Panc1 (cell line): ENCODE data around the gene FAT1.

Source experiments
- POLR2AphosphoS5 ChIP-seq: IDR thresholded peaks from 2 replicates; pipeline ENCODE4 v1.6.1; 2012; ENCODE audit warnings: mild to moderate bottlenecking, low read depth, low read length, moderate library complexity
- TF ChIP-seq, protein P1 (sequence below): fragments of 450-650 bp; IDR thresholded peaks from 2 replicates; pipeline ENCODE4 v1.5.1; 2017; ENCODE audit warnings: mild to moderate bottlenecking

GRCh38 chr4:186733778-186734177 is 10.1 kb upstream of the FAT1 start:
- TF ChIP-seq, protein P1, sequence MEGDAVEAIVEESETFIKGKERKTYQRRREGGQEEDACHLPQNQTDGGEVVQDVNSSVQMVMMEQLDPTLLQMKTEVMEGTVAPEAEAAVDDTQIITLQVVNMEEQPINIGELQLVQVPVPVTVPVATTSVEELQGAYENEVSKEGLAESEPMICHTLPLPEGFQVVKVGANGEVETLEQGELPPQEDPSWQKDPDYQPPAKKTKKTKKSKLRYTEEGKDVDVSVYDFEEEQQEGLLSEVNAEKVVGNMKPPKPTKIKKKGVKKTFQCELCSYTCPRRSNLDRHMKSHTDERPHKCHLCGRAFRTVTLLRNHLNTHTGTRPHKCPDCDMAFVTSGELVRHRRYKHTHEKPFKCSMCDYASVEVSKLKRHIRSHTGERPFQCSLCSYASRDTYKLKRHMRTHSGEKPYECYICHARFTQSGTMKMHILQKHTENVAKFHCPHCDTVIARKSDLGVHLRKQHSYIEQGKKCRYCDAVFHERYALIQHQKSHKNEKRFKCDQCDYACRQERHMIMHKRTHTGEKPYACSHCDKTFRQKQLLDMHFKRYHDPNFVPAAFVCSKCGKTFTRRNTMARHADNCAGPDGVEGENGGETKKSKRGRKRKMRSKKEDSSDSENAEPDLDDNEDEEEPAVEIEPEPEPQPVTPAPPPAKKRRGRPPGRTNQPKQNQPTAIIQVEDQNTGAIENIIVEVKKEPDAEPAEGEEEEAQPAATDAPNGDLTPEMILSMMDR = no peak
- TF ChIP-seq POLR2AphosphoS5 = no peak
